C4-2B (cell line): ENCODE measurements around the gene STAB1.

Experiments used
- H3K27ac ChIP-seq: fragments of 450-650 bp; 2 replicates; pipeline ENCODE4 v1.5.1; 2017
- ZFX ChIP-seq: fragments of 450-650 bp; IDR thresholded peaks from 2 replicates; pipeline ENCODE4 v1.6.1; 2017
- TF ChIP-seq, protein P1 (sequence below): fragments of 450-650 bp; conservative IDR thresholded peaks from 2 replicates; pipeline ENCODE4 v1.5.1; 2017; ENCODE audit warnings: mild to moderate bottlenecking

STAB1 gene

DNA sequence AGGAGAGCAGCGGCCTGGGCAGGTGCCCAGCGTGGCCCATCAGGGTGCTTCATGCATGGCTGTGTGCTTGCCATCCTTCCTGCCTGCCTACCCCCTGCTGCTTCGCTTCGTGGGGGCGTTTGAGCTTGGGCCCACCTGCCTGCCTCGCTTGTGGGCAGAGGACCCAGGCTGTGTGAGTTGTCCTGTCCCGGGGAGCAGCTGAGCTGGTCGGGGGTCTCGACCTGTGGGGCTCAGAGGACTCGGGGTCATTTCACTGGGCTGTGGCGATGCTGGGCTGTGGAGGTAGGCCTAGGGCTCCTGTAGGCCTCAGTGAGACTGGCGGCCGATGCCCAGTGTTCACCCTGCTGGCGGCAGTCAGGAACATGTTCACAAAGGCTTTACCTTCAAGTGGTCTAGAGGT lies 12.1 kb upstream of the STAB1 start:
- H3K27ac ChIP-seq: no peak overlapping the region
- TF ChIP-seq, protein P1, sequence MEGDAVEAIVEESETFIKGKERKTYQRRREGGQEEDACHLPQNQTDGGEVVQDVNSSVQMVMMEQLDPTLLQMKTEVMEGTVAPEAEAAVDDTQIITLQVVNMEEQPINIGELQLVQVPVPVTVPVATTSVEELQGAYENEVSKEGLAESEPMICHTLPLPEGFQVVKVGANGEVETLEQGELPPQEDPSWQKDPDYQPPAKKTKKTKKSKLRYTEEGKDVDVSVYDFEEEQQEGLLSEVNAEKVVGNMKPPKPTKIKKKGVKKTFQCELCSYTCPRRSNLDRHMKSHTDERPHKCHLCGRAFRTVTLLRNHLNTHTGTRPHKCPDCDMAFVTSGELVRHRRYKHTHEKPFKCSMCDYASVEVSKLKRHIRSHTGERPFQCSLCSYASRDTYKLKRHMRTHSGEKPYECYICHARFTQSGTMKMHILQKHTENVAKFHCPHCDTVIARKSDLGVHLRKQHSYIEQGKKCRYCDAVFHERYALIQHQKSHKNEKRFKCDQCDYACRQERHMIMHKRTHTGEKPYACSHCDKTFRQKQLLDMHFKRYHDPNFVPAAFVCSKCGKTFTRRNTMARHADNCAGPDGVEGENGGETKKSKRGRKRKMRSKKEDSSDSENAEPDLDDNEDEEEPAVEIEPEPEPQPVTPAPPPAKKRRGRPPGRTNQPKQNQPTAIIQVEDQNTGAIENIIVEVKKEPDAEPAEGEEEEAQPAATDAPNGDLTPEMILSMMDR: no peak
- no peak for TF ChIP-seq ZFX

DNA sequence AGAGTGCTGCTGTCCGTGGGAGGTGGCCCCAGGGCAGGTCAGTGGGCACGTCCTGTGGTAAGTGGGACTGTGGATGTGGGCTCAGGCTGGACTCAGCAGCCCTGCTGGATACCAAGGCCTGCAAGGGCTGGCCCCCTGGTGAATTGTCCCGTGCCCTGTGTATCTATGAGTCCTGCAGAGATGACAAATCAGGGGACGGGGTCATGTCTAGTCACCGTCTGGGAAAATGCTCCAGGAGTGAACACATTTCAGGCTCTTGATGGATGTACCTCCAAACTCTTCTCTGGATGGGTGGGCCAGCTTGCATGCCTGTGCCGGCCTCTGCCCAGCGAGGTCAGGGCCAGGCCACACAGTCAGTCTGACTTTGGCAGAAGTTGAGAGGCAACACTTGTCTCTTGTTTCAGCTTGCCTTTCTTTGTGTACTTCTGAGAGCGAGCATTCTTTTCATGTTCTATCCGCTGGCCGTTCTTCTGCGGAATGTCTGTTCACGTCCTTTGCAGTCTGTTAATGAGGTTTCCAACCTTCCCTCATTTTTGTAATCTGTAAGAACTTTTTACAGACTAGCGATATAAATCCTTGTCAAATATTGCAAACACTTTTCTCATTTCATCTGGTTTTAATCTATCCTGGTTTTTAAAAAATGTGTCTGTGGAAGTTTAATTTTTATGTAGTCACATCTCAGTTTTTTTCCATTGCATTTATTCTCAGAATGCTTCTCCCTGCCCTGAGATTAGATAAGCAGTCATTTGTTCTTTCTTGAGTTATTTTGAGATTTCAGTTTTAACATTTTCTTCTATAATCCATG lies 11.4 kb upstream of the STAB1 start:
- TF ChIP-seq ZFX: no peak
- TF ChIP-seq, protein P1: no peak
- H3K27ac ChIP-seq: no peak overlapping the region

DNA sequence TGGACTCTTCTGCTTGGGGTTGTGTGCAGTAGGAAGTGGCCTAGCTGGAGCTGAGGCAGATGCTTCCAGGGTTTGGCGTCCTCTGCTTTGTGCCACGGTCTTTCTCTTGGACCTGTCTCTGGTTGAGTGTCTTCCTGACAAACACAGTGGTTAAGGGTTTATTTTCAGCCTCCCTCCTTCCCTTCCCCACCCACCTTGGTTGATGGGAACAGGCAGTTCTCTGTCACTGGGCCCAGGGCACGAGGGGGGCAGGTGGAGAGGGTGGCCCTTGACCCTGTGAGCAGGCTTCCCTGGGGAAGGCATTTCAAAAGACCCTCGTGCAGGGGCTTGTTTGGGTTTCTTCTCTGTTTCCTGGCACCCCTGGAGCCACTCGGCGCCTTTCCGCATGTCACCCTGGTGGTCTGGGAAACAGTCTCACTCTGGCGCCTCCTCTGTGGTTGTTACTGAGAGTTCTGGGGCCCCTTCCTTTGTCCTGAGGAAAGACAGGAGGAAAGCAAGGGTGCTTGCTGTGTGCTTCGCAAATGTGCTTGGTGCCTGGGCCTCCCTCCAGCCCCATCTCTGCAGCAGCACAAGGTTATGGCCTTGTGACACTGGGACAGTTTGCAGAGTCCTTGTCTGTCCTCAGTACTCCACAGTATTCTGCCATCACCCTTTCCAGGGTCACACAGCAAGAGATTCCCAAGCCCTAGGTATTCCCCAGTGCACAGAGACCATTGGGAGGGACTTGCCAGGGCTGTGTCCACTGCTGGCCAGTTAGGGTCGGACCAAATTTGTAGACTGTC lies 10.3 kb upstream of the STAB1 start:
- TF ChIP-seq, protein P1: no peak
- TF ChIP-seq ZFX: no peak
- H3K27ac ChIP-seq: no peak overlapping the region

DNA sequence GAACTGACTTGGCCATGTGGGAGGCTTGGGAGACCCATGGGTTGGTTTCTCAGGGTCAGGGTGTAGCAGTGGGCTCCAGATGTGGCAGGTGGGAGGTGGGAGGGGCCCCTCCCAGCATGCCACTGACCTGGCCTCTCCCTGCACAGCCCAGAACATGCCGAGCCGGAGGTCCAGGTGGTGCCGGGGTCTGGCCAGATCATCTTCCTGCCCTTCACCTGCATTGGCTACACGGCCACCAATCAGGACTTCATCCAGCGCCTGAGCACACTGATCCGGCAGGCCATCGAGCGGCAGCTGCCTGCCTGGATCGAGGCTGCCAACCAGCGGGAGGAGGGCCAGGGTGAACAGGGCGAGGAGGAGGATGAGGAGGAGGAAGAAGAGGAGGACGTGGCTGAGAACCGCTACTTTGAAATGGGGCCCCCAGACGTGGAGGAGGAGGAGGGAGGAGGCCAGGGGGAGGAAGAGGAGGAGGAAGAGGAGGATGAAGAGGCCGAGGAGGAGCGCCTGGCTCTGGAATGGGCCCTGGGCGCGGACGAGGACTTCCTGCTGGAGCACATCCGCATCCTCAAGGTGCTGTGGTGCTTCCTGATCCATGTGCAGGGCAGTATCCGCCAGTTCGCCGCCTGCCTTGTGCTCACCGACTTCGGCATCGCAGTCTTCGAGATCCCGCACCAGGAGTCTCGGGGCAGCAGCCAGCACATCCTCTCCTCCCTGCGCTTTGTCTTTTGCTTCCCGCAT lies 7.9 kb upstream of the STAB1 start:
- H3K27ac ChIP-seq: no peak overlapping the region
- no peak for TF ChIP-seq ZFX
- TF ChIP-seq, protein P1: no peak

DNA sequence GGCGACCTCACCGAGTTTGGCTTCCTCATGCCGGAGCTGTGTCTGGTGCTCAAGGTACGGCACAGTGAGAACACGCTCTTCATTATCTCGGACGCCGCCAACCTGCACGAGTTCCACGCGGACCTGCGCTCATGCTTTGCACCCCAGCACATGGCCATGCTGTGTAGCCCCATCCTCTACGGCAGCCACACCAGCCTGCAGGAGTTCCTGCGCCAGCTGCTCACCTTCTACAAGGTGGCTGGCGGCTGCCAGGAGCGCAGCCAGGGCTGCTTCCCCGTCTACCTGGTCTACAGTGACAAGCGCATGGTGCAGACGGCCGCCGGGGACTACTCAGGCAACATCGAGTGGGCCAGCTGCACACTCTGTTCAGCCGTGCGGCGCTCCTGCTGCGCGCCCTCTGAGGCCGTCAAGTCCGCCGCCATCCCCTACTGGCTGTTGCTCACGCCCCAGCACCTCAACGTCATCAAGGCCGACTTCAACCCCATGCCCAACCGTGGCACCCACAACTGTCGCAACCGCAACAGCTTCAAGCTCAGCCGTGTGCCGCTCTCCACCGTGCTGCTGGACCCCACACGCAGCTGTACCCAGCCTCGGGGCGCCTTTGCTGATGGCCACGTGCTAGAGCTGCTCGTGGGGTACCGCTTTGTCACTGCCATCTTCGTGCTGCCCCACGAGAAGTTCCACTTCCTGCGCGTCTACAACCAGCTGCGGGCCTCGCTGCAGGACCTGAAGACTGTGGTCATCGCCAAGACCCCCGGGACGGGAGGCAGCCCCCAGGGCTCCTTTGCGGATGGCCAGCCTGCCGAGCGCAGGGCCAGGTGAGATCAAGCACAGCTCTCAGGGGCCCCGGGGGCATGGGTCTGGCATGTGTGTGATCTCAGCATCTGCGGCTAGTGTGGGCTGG lies 7.1 kb upstream of the STAB1 start:
- TF ChIP-seq, protein P1: no peak
- no peak for TF ChIP-seq ZFX
- H3K27ac ChIP-seq: no peak overlapping the region

DNA sequence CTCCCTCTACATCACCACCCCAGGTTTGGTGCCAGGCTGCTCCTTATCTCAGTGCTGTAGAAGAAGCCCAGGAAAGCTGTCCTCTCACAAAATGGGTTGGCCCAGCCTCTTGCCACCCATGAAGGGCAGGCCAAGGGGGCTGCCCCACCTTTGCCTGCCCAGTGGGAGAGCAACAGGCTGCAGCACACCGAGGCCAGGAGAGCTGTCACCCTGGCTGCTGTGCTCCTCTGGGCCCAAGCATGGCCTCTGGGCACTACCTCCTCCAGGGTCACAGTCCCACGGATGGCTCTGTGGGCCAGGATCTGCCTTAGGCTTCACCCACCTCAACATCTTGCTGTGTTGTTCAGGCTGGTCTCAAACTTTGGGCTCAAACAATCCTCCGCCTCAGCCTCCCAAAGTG lies 6.4 kb upstream of the STAB1 start:
- H3K27ac ChIP-seq: no peak overlapping the region
- TF ChIP-seq ZFX: no peak
- TF ChIP-seq, protein P1: no peak
